Pancreas (tissue), 10 donors: Measurements from ENCODE around the gene DDR1. TPM values are rescaled to one million over a fixed set of nuclear protein-coding genes. Genes with fewer than 3 reads are reported as not detected.

Source experiments
- ATAC-seq, 4 donors: fragments of 200-7000 bp; cut with Tn5 transposase; one replicate each; pipeline versions ENCODE4 v1.8.0 to v1.9.1; 2020; ENCODE audit warnings: mild to moderate bottlenecking in 4 of 4, moderate library complexity in 4 of 4
- DNase-seq, 6 donors: peaks; one replicate each; pipeline ENCODE4 v3.0.0-alpha.2; 2020
- FAIRE-seq: peaks from 2 replicates; lab custom pipeline; 2012; peaks lifted over from hg19 to GRCh38; lab: Jason Lieb, UNC
- H3K27ac ChIP-seq, 4 donors: fragments of 200-600 bp; sonication (generic); 1 replicate in 3 of 4; 2 replicates in 1 of 4; pipeline versions ENCODE4 v1.5.0 to v1.8.0; 2020
- H3K27me3 ChIP-seq, 4 donors: fragments of 200-600 bp; one replicate each; pipeline ENCODE4 v1.8.0; 2021
- H3K36me3 ChIP-seq, 3 donors: fragments of 200-600 bp; sonication (generic) in 1 of 3; one replicate each; pipeline versions ENCODE4 v1.5.0 to v1.8.0; 2020 to 2021
- H3K4me1 ChIP-seq, 3 donors: fragments of 200-600 bp; one replicate each; pipeline ENCODE4 v1.8.0; 2021
- H3K4me3 ChIP-seq, 4 donors: fragments of 200-600 bp; sonication (generic) in 2 of 4; one replicate each; pipeline versions ENCODE4 v1.5.0 to v1.8.0; 2020 to 2021
- H3K9me3 ChIP-seq, 4 donors: fragments of 200-600 bp; one replicate each; pipeline ENCODE4 v1.8.0; 2021
- WGBS, 2 donors: extraction: QIAGEN DNeasy Blood & Tissue Kit; methylation state at CpG; one replicate each; pipeline ENCODE4 v1.1.7; 2013; 5-methylcytosine and 5-hydroxymethylcytosine counted together
- intact Hi-C, 3 donors: fragments of 100-400 bp; cut with DNase I; formaldehyde crosslinking; loops; one replicate each; pipeline versions ENCODE4 v1.11.1 to v1.14.2; 2022
- polyA plus RNA-seq, 2 donors: library from polyadenylated mRNA; stranded (reverse); fragments of 200-250 nt; gene quantifications; one replicate each; pipeline ENCODE4 v1.2.3, GENCODE V29; 2013
- total RNA-seq, 6 donors: library from RNA; stranded (reverse); fragmentation: NEBNext Ultra II Directional in 4 of 6; extraction: Animal tissue kit (Norgen Biotek cat#: 25700) in 4 of 6; gene quantifications; one replicate each; pipeline versions ENCODE4 v1.2.1 to v1.2.4, GENCODE V29; 2021 to 2023
- TF ChIP-seq, protein P1 (sequence below), 4 donors: fragments of 200-600 bp; sonication (generic) in 3 of 4; IDR thresholded peaks; one replicate each; pipeline versions ENCODE4 v1.5.0 to v1.8.0; 2021; ENCODE audit warnings: antibody characterized with exemption in 4 of 4
- donor health status: healthy with polysubstance abuse.
- donor health status: DM: no; HTN: no; CAD: no; lungs with moderate emphysema.
- donor health status: DM: no; HTN: no; CAD: no.
- donor health status: control.
- donor health status: control.
- donor health status: Bipolar disorder and iron deficiency.
- donor health status: DM: yes; HTN: yes; CAD: no.
- donor health status: DM: no; HTN: no; CAD: no.
- donor health status: DM: no; HTN: no; CAD: no.
- donor health status: DM: yes; HTN: yes; CAD: no.

The DDR1 gene
- total and polyA plus RNA-seq, 8 donors = 92.7 to 160 (median 118) TPM

DNA sequence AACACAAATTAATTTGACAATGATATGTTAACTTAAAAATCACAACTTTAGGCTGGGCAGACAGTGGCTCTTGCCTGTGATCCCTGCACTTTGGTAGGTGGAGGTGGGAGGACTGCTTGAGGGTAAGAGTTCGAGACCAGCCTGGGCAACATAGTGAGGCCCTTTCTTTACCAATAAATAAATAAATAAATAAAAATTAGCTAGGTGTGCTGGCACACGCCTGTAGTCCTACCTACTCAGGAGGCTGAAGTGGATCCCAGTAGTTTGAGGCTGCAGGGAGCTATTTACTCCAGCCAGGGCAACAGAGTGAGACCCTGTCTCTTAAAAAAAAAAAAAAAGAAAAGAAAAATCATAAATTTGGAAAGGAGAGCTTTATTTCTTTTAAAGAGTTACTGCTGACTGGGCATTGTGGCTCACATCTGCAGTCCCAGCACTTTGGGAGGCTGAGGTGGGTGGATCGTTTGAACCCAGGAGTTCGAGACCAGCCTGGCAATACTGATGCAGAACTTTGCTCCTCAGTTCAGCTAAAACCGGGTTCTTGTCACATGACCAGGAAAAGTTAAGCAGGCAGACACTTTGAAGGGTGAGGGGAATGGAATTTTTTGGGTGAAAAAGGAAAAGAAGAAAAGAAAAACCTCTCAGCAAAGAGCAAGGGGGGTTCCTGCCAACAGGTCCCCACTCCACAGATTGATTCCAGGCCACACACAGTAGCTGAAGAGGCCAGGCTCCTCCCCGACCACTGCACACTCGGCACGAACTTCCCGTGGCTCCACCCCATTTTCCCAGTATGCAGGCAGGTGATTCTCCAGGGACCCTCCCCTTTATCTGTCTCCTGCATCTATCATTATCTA lies 44.0 kb upstream of the DDR1 start:
- Histone ChIP-seq H3K27me3 (no peaks in the 10 kb centered on the region), H3K4me1 (peaks cover 0 to 10% (median 0%) of the 10 kb centered on the region in 3 donors), H3K4me3 (no peak overlapping the region), H3K27ac (no peak overlapping the region), H3K36me3 (no peaks in the 10 kb centered on the region), H3K9me3 (no peaks in the 10 kb centered on the region)
- 74 to 81% methylated on average over 9 of the region's 9 CpGs for WGBS, 2 donors
- DNase-seq = peak in 1 of 6 donors; percentile 24
- FAIRE-seq = no peak
- TF ChIP-seq, protein P1, sequence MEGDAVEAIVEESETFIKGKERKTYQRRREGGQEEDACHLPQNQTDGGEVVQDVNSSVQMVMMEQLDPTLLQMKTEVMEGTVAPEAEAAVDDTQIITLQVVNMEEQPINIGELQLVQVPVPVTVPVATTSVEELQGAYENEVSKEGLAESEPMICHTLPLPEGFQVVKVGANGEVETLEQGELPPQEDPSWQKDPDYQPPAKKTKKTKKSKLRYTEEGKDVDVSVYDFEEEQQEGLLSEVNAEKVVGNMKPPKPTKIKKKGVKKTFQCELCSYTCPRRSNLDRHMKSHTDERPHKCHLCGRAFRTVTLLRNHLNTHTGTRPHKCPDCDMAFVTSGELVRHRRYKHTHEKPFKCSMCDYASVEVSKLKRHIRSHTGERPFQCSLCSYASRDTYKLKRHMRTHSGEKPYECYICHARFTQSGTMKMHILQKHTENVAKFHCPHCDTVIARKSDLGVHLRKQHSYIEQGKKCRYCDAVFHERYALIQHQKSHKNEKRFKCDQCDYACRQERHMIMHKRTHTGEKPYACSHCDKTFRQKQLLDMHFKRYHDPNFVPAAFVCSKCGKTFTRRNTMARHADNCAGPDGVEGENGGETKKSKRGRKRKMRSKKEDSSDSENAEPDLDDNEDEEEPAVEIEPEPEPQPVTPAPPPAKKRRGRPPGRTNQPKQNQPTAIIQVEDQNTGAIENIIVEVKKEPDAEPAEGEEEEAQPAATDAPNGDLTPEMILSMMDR (IDR thresholded peaks at IDR 0.05) = no peak
- no peak for ATAC-seq
- intact Hi-C loops = no loop called here

DNA sequence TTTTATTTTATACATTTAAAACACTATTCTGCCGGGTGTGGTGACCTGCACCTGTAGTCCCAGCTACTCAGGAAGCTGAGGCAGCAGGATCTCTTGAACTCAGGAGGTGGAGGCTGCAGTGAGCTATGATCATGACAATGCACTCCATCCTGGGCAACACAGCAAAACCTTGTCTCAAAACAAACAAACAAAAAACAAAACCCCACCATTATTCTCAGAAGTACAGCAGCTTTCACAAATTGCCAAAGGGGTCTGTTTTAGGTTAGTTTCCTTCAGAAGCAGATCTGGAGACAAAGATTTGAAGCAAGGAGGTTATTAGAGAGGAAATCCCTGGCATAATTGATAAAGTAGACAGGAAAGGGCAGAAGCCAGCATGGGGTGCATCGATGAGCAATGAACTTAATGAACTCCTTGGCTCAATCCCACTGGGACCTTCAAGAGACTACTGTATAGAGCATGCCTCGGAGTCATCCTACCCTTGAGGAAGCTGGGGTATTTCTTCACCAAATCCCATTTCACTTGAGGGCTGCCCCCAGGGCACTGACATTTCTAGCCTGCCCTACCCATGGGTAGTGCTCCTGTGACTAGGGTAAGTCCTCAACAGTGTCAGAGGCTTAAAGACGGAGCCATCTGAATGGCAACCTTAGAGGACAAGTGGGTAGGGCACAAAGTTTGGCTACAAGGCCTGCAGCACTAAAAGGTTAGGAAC lies 43.2 kb upstream of the DDR1 start:
- Histone ChIP-seq H3K9me3 (no peaks in the 10 kb centered on the region), H3K27ac (no peak overlapping the region), H3K4me3 (no peak overlapping the region), H3K4me1 (peaks cover 0 to 10% (median 0%) of the 10 kb centered on the region in 3 donors), H3K36me3 (no peaks in the 10 kb centered on the region), H3K27me3 (no peaks in the 10 kb centered on the region)
- intact Hi-C loops = no loop called here
- TF ChIP-seq, protein P1 (IDR thresholded peaks at IDR 0.05) = no peak
- WGBS, 2 donors = 88% methylated on average over 4 of the region's 4 CpGs
- no peak for DNase-seq
- no peak for FAIRE-seq
- ATAC-seq = no peak

DNA sequence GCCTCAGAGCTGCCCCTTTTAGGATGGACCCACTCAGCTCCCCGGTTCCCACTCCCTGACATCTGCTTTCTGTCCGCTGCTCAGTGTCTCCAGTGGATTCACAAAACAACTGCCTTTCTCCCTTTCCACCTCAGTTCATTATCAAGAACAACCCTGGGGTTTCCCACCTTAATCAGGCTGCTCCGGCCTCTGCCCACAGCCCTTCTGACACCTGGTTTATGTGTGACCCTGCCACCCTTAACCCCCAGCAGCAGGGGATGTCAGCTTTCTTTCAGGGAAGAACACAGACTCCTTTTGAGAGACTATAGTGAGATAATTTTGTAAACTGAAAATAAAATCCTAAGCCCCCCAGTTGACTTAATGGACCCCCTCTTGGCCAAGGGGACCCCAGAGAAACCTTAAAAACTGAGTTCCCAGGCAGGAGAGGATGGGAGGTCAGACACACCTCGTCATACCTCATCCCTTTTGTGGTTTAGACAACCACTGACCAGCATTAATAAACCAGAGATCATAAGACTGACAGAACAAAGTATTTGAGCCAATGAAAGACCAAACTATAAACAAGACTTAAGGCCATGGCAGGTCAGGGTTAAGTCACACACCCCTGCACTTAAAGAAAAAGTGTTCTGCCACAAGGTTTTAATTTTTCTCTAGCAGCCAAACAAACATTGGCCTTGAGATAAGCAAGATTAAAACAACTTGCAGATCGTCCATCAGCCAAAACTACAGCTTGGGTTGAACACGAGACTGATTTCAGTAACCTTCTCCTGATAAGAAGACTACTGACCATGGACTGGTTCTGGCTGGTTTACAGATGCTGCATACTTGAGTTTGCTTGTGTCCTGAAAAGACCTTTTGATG lies 42.4 kb upstream of the DDR1 start:
- FAIRE-seq (no peak), ATAC-seq (peak in 1 of 4 donors; percentile 63), DNase-seq (peak in 1 of 6 donors; percentile 20)
- Histone ChIP-seq H3K27ac (no peak overlapping the region), H3K4me3 (no peak overlapping the region), H3K36me3 (no peaks in the 10 kb centered on the region), H3K27me3 (no peaks in the 10 kb centered on the region), H3K4me1 (peaks cover 0 to 10% (median 0%) of the 10 kb centered on the region in 3 donors), H3K9me3 (no peaks in the 10 kb centered on the region)
- TF ChIP-seq, protein P1 (IDR thresholded peaks at IDR 0.05) = no peak
- intact Hi-C loops = no loop called here
- WGBS, 2 donors = 51 to 64% methylated on average over 6 of the region's 6 CpGs

DNA sequence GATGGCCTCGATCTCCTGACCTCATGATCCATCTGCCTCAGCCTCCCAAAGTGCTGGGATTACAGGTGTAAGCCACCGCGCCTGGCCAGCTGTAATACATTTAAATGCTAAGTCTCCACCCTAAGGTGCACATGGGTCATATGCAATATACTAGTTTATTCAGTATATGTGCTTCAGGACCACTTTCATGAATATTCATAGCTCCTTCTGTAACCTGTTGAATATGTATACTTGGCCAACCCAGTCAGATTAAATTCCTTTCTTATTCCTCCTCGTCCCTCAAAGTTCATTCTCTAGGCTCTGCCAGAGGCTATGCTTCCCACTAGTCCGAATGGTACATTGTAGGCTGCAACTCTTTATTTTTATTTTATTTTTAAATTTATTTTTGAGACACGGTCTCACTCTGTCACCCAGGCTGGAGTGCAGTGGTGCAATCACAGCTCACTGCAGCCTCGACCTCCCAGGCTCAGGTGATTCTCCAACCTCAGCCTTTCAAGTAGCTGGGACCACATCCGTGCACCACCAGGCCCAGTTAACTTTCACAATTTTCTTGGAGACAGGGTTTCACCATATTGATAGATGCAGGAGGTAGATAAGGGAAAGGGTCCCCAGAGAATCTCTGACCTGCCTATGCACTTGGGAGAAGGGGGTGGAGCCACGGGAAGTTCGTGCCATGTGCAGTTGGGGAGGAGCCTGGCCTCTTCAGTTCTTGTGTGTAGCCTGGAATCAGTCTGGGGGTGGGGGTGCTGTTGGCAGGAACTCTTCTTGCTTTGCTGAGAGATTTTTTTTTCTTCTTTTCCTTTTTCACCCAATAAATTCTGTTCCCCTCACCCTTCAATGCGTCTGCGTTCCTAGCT lies 41.3 kb upstream of the DDR1 start:
- DNase-seq (peak in 1 of 6 donors; percentile 11), FAIRE-seq (no peak), ATAC-seq (peak in 1 of 4 donors; percentile 34)
- Histone ChIP-seq H3K4me3 (no peak overlapping the region), H3K4me1 (peaks cover 0 to 10% (median 0%) of the 10 kb centered on the region in 3 donors), H3K9me3 (no peaks in the 10 kb centered on the region), H3K27ac (no peak overlapping the region), H3K36me3 (no peaks in the 10 kb centered on the region), H3K27me3 (no peaks in the 10 kb centered on the region)
- WGBS, 2 donors = 84 to 86% methylated on average over 12 of the region's 12 CpGs
- intact Hi-C loops = no loop called here
- TF ChIP-seq, protein P1 (IDR thresholded peaks at IDR 0.05) = no peak
